GM10248 (cell line): ENCODE results near the gene PRDM2.

Source experiments
- CTCF ChIA-PET: fragments of 300-600 bp; sonication (Branson Sonifier 250); formaldehyde crosslinking; extraction: SDS; loops from one replicate; lab custom pipeline; 2021; ENCODE audit warnings: antibody characterized with exemption; lab: Yijun Ruan, JAX
- POLR2A ChIA-PET: fragments of 350-650 bp; sonication (Branson Sonifier 250); formaldehyde crosslinking; extraction: SDS; loops from one replicate; lab custom pipeline; 2020; ENCODE audit warnings: antibody characterized with exemption; lab: Yijun Ruan, JAX
- DNase-seq: peaks from one replicate; pipeline ENCODE4 v3.0.0; 2012; ENCODE audit errors: extremely low spot score
- TF ChIP-seq, protein P1 (sequence below): IDR thresholded peaks from 2 replicates; pipeline ENCODE4 v1.5.1; 2012; ENCODE audit warnings: mild to moderate bottlenecking, low read depth; ENCODE audit errors: extremely low read depth, missing control alignments, control extremely low read depth

Gene PRDM2

DNA sequence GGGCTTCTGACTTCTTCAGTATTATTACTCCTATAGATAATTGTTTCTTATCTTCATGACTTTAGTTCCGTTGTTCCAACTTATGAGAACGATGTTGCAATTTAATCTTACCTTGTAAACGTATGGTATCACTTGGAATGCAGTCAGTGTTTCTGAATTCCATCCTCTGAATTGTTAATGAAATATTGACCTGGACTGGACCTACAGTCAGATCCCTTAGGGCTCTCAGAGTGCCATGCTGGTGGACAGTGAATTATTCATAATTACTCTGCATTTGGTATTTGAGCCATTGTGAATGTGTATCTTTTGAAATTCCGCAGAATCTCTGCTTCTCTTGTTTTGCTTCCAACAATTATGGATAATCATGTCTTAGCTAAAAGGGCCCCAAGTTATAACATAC, 72.3 kb downstream of the PRDM2 start:
- DNase-seq = no peak
- POLR2A ChIA-PET = no interaction called here
- TF ChIP-seq, protein P1, sequence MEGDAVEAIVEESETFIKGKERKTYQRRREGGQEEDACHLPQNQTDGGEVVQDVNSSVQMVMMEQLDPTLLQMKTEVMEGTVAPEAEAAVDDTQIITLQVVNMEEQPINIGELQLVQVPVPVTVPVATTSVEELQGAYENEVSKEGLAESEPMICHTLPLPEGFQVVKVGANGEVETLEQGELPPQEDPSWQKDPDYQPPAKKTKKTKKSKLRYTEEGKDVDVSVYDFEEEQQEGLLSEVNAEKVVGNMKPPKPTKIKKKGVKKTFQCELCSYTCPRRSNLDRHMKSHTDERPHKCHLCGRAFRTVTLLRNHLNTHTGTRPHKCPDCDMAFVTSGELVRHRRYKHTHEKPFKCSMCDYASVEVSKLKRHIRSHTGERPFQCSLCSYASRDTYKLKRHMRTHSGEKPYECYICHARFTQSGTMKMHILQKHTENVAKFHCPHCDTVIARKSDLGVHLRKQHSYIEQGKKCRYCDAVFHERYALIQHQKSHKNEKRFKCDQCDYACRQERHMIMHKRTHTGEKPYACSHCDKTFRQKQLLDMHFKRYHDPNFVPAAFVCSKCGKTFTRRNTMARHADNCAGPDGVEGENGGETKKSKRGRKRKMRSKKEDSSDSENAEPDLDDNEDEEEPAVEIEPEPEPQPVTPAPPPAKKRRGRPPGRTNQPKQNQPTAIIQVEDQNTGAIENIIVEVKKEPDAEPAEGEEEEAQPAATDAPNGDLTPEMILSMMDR = no peak
- CTCF ChIA-PET = interaction anchor here (0.9 to 3.1 kb wide), 4 partner anchors 10 to 42 kb away, joined by 3 to 9 read pairs (median 4); no protein-coding TSS in a partner anchor

DNA sequence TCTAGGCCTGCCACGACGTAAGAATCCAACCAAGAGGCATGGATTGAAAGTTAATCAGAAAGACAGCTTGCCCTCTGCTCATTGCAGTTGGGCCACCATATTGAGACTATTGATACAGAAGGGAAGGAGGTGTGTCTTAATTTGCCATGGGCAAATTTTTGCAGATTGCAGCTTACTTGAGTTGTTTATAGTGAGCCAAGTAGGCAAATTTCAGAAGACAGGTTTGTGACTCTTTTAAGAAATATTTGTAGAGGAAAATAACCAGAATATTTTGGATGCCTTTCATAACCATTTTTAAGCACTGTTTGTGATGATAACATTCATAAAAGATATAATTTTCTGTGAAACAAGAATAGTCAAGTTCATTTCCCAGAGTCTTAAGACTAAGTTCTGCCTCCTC, 74.1 kb downstream of the PRDM2 start:
- TF ChIP-seq, protein P1 = no peak
- POLR2A ChIA-PET = no interaction called here
- CTCF ChIA-PET = interaction anchor here (0.7 to 3.1 kb wide), 3 partner anchors 16 to 49 kb away, joined by 3 to 9 read pairs (median 4); no protein-coding TSS in a partner anchor
- DNase-seq = no peak

DNA sequence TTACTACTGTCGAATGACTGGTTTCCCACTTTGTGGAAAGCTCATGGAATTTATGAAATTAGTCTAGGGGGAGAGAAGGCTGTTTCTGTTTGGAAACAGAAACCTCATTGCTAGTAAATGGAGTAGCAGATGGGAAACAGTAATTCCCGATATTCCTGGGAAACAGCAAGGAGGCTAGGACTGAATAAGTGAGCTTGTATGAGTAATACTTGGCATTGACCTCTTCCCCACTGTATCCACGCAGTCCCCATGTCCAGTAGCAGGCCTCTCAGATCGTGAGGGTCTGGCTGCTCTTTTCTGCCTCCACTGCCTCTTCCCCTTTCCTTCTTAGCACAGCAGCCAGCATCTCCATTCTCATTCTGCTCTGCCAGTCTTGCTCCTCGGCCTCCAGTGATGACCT, 75.5 kb downstream of the PRDM2 start:
- ChIA-PET CTCF (interaction anchor here (1.3 kb wide), 1 partner anchor 110 kb away, joined by 3 read pairs; no protein-coding TSS in a partner anchor), POLR2A (no interaction called here)
- TF ChIP-seq, protein P1 = no peak
- DNase-seq = no peak

DNA sequence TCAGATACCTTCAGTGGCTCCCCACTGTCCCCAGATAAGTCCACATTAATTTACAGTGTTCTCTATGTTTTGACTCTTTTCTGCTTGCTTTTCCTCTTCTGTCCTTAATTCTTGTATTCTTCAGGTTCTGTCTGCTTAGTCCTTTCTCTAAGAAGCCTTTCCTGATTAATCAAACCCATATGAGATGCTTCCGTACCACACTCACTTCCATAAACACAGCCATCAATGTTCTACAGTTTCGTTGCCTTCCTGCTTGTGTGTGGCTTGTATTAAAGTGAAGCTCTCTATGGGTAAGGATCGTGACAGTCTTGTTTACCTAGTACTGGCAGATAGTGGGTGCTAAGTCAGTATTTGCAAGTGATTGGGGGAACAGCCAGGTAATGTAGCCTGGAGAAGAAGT, 75.9 kb downstream of the PRDM2 start:
- ChIA-PET POLR2A (no interaction called here), CTCF (interaction anchor here (0.9 to 1.3 kb wide), 2 partner anchors 73 to 111 kb away, joined by 3 read pairs; no protein-coding TSS in a partner anchor)
- TF ChIP-seq, protein P1 = no peak
- no peak for DNase-seq

DNA sequence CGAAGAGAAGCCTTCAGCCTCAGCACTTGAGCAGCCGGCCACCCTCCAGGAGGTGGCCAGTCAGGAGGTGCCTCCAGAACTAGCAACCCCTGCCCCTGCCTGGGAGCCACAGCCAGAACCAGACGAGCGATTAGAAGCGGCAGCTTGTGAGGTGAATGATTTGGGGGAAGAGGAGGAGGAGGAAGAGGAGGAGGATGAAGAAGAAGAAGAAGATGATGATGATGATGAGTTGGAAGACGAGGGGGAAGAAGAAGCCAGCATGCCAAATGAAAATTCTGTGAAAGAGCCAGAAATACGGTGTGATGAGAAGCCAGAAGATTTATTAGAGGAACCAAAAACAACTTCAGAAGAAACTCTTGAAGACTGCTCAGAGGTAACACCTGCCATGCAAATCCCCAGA, 78.4 kb downstream of the PRDM2 start:
- TF ChIP-seq, protein P1 = no peak
- CTCF ChIA-PET = no interaction called here
- DNase-seq = no peak
- POLR2A ChIA-PET = no interaction called here

DNA sequence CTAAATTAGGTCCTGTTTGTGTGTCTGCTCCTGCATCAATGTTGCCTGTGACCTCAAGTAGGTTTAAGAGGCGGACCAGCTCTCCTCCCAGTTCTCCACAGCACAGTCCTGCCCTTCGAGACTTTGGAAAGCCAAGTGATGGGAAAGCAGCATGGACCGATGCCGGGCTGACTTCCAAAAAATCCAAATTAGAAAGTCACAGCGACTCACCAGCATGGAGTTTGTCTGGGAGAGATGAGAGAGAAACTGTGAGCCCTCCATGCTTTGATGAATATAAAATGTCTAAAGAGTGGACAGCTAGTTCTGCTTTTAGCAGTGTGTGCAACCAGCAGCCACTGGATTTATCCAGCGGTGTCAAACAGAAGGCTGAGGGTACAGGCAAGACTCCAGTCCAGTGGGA, 79.9 kb downstream of the PRDM2 start:
- DNase-seq = no peak
- ChIA-PET POLR2A (no interaction called here), CTCF (interaction anchor here (1.3 kb wide), 1 partner anchor 55 kb away, joined by 3 read pairs; no protein-coding TSS in a partner anchor)
- TF ChIP-seq, protein P1 = no peak
